GM19468 (cell line): ENCODE measurements around the gene INPP5K.
"Not testable (repeated sequence)": the region's sequence is repeated elsewhere in the genome, so short reads cannot be mapped to it uniquely, and the experiment has no call there.

ENCODE experiments used
- ATAC-seq: cut with Tn5 transposase; IDR thresholded peaks from one replicate; pipeline ENCODE4 v1.9.1; 2021; ENCODE audit warnings: mild to moderate bottlenecking, moderate library complexity, moderate number of reproducible peaks; ENCODE audit not compliant: unreplicated experiment; ENCODE audit errors: extremely low read depth

INPP5K gene

GRCh38 chr17:1509290-1509881 lies 7.0 kb downstream of the INPP5K start:
- ATAC-seq: no peak

DNA sequence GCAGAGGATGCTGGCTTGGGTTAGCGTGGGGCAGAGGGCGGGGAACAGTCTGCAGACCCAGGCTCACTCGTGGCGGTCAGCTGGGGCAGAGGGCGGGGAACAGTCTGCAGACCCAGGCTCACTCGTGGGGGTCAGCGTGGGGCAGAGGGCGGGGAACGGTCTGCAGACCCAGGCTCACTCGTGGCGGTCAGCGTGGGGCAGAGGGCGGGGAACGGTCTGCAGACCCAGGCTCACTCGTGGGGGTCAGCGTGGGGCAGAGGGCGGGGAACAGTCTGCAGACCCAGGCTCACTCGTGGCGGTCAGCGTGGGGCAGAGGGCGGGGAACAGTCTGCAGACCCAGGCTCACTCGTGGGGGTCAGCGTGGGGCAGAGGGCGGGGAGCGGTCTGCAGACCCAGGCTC lies 7.7 kb downstream of the INPP5K start:
- not testable (repeated sequence) for ATAC-seq

DNA sequence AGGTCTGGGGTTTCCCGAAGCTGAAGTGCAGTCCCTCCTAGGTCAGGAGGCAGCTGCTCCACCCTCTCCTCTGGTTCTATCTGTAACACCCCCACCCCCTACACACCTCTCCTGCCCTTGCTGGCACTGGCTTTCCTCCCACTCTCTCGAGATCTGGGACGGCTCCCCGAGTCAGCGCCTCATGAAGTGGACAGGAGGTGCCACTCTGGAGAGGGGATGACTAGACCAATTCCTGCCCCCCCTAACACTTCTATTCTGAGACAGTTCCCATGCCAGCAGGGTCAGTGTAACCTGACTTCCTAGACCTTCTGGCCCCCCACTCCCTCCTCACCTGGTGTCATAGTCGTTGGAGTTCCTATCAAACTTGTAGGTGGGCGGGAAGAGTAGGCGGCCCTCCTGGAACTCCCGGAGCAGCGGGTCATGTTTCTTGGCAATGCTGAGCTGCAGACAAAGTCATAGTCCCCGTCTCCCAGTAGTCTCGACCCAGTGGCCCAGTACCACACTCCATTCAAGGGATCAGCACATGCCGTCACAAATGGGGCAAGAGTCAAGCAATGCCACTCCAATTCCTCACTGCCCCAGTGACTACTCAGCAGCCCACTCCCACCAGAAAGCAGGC lies 9.7 kb downstream of the INPP5K start:
- no peak for ATAC-seq

- no peak for ATAC-seq
Observed at GRCh38 chr17:1505586-1505985, 10.8 kb downstream of the INPP5K start.

GRCh38 chr17:1504866-1505265 lies 11.5 kb downstream of the INPP5K start:
- no peak for ATAC-seq

GRCh38 chr17:1503699-1504098 lies 12.7 kb downstream of the INPP5K start:
- no peak for ATAC-seq

GRCh38 chr17:1498869-1499268 lies 17.5 kb downstream of the INPP5K start:
- no peak for ATAC-seq

DNA sequence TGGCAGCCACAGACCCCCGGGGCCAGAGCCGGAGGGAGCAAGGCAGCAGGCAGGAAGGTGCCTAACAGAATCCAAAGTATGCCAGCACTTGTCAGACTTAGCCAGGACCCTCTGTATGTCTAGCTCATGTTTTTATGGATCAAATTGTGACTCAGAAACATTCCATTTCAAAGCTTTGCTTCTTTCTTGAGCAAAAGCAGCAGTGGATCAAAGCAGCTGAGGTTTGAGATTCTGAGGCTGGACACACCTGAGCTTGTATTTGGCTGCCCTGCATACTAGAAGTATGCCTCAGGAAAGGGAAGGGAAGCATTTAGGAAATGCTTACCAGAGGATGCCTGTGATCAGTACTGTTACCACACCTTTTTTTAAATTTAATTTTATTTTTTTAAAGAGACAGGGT lies 18.2 kb downstream of the INPP5K start:
- no peak for ATAC-seq

DNA sequence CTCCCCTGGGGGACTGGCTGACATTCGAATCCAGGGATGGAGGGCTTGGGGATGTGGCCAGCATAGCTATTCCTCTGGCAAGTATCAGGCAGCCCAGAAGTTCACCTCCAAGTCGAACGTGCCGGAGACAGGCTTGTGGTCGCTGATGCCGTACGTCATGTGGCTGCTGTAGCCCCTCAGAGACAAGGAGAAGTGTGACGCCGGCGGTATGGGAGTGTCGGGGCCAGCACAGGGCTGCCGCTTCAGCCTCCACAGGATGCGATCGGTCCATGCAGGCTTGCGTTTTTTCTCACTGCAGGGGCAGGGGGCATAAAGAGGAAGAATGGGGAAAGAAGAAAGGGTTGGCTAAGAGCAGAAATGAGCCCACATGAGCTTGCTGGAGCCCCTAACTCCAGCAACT lies 18.6 kb downstream of the INPP5K start:
- no peak for ATAC-seq

- no peak for ATAC-seq
Observed at GRCh38 chr17:1496869-1497268, 19.5 kb downstream of the INPP5K start.

- no peak for ATAC-seq
Observed at GRCh38 chr17:1495265-1495989, 21.0 kb downstream of the INPP5K start.

DNA sequence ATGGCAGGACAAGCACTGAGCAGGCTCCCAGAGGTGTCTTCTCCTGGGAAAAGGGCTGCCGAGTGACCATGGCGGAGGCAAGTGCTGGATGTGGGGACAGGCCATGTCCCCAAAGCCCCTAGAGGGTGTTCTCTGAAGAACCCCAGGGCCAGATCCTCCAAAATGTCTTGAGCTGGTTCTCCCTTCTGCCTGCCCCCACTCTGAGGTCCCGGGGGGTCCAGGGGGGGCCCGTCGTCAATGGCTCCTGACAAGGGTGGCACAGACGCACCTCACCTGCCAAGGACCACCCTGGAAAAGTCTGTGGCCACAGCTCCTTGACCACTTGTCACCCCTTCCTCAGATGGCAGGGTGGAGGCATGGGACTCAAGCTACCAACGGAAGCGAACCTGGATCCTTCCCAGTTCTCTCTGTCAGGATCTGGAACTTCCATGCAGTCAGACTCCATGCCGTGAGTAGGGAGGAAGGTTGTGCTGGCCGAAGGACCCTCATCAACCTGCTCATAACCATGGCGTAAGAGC lies 21.6 kb downstream of the INPP5K start:
- no peak for ATAC-seq

DNA sequence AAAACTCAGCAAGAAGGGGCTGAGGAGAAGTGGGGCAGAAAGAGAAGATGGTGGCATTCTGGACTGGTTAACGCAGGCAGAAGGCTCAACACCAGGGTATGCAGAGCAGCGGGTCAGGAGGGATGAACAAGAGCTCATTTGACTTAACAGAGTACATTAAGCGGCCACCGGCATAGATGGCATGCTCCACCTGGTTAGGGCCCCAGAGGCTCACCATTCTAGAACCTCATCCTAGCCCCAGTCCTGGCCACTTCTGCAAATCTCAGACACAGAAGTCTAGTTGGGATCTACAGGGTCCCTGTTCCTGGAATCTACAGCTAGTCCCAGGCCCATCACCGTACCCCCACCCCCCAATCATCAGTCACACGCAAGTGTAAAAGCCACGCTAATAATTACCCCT lies 22.2 kb downstream of the INPP5K start:
- no peak for ATAC-seq

DNA sequence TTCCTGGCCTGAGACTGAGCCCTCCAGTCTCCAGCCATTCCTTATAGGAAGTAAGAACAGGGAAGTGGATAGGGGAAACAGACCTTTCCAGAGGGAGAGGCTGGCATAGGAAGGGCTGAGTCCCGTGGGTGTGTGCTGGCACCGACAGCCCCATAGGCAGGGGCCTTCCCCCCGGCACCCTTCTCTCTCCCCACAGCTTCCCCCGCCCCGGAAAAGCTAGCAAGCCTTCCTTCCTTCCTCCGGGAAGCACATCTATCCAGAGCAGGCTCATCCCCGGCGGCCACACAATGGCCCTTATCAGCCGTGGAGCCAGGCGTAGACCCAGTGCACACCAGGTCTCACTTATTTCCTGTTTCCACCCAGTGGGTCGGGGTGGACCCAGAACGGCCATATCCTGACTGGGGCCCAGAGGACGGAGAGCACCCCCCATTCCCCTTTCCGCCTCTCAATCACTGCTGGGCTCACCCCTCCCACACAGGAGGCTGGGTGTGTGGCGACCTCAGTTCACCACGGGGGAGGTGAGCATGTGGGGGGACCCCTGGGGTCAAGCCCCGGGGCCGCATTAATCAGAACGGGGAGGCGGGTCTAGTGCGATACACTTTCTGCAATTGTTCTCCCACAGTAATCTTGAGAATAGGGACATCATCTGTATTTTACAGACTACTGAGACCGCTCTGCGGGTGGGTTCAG lies 23.0 kb downstream of the INPP5K start:
- ATAC-seq: no peak

GRCh38 chr17:1492249-1493206 lies 23.9 kb downstream of the INPP5K start, which contains the start of gene MYO1C:
Gene MYO1C, minus strand, starts transcription at chr17:1492686. Its CDS starts 199 bp downstream, at chr17:1492487.
- ATAC-seq: no peak

- no peak for ATAC-seq
Observed at GRCh38 chr17:1491443-1492248, 24.8 kb downstream of the INPP5K start.

GRCh38 chr17:1490643-1491442 lies 25.6 kb downstream of the INPP5K start:
- ATAC-seq: no peak

DNA sequence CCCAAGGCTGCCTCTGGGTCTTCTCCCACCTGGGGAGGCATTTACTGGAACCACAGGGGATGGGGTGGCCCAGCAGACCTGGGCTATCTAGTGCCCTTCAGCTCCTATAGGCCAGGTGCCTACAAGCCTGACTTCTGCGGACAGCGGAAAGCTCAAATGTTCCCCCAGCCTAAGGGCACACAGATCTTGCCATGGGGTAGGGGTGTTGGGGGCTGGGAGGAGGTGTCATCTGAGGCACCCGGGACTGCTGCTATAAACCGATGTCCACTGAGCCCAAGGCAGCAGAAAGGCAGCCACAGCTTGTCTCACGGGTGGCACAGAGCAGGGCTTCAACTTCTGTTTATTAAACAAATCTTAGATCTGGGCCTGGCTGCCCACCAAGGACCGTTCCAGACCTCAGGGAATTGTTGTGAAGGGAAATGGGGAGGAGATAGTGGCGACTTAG lies 27.6 kb downstream of the INPP5K start:
- no peak for ATAC-seq
